GM23338 (cell line): ENCODE measurements around the gene BTBD18. TPM values are rescaled to one million over a fixed set of nuclear protein-coding genes. Genes with fewer than 3 reads are reported as not detected.

Source experiments
- ATAC-seq: fragments of 200-7000 bp; cut with Tn5 transposase; 3 replicates; pipeline ENCODE4 v1.9.1; 2020
- DNase-seq: peaks from one replicate; pipeline ENCODE4 v3.0.0-alpha.2; 2015; ENCODE audit warnings: low spot score
- H2AFZ ChIP-seq: fragments of 200-600 bp; sonication (generic); 2 replicates; pipeline ENCODE4 v1.8.0; 2016; ENCODE audit warnings: antibody characterized with exemption, mild to moderate bottlenecking, moderate library complexity
- H3F3A ChIP-seq: fragments of 200-600 bp; sonication (generic); replicated peaks from 2 replicates; pipeline ENCODE4 v1.8.0; 2017; ENCODE audit warnings: antibody characterized with exemption, mixed run types, low read depth
- H3K27ac ChIP-seq: fragments of 200-600 bp; sonication (generic); 2 replicates; pipeline ENCODE4 v1.6.1; 2016; ENCODE audit warnings: low read depth
- H3K27me3 ChIP-seq: fragments of 200-600 bp; sonication (generic); 2 replicates; pipeline ENCODE4 v1.8.0; 2016; ENCODE audit warnings: mild to moderate bottlenecking, mixed run types, moderate library complexity; ENCODE audit not compliant: insufficient read depth
- H3K36me3 ChIP-seq: fragments of 200-600 bp; sonication (generic); 2 replicates; pipeline ENCODE4 v1.8.0; 2016; ENCODE audit warnings: mild to moderate bottlenecking; ENCODE audit not compliant: insufficient read depth
- H3K4me1 ChIP-seq: fragments of 200-600 bp; sonication (generic); 2 replicates; pipeline ENCODE4 v1.8.0; 2016; ENCODE audit warnings: mild to moderate bottlenecking, moderate library complexity; ENCODE audit not compliant: insufficient read depth
- H3K4me2 ChIP-seq: fragments of 200-600 bp; sonication (generic); 2 replicates; pipeline ENCODE4 v1.7.1; 2017; ENCODE audit warnings: mixed run types
- H3K4me3 ChIP-seq: fragments of 200-600 bp; sonication (generic); 2 replicates; pipeline ENCODE4 v1.6.1; 2016; ENCODE audit warnings: mixed run types
- H3K79me2 ChIP-seq: fragments of 200-600 bp; sonication (generic); replicated peaks from 2 replicates; pipeline ENCODE4 v1.8.0; 2017; ENCODE audit warnings: mild to moderate bottlenecking; ENCODE audit not compliant: insufficient read depth
- H3K9me2 ChIP-seq: fragments of 200-600 bp; sonication (generic); 2 replicates; pipeline ENCODE4 v1.8.0; 2017; ENCODE audit not compliant: insufficient read depth
- H4K20me1 ChIP-seq: fragments of 200-600 bp; sonication (generic); replicated peaks from 2 replicates; pipeline ENCODE4 v1.8.0; 2017; ENCODE audit warnings: mild to moderate bottlenecking; ENCODE audit not compliant: insufficient read depth
- H3K27ac Mint-ChIP-seq: 2 replicates; pipeline ENCODE4 v1.8.0; 2020; ENCODE audit warnings: inconsistent platforms, mild to moderate bottlenecking, moderate library complexity, mixed read lengths
- H3K27me3 Mint-ChIP-seq: 3 replicates; pipeline ENCODE4 v1.8.0; 2022; ENCODE audit warnings: low read depth, mild to moderate bottlenecking, moderate library complexity, mixed read lengths, inconsistent platforms; ENCODE audit not compliant: insufficient read depth, poor library complexity
- H3K36me3 Mint-ChIP-seq: 3 replicates; pipeline ENCODE4 v1.8.0; 2021; ENCODE audit warnings: low read depth, mild to moderate bottlenecking, inconsistent platforms, moderate library complexity, mixed read lengths
- H3K4me1 Mint-ChIP-seq: 3 replicates; pipeline ENCODE4 v1.8.0; 2020; ENCODE audit warnings: mild to moderate bottlenecking, inconsistent platforms, mixed read lengths
- H3K4me3 Mint-ChIP-seq: 3 replicates; pipeline ENCODE4 v1.8.0; 2021; ENCODE audit warnings: moderate library complexity, mild to moderate bottlenecking, inconsistent platforms, mixed read lengths
- H3K9me3 Mint-ChIP-seq: 3 replicates; pipeline ENCODE4 v1.8.0; 2020; ENCODE audit warnings: moderate library complexity, mild to moderate bottlenecking, inconsistent platforms, mixed read lengths
- CREB1 ChIP-seq: fragments of 250-450 bp; sonication (Bioruptor Pico); IDR thresholded peaks from 2 replicates; pipeline ENCODE4 v1.5.0; 2020; ENCODE audit warnings: low read depth, mild to moderate bottlenecking, moderate library complexity
- CTCF ChIP-seq, 2 experiments: fragments of 200-600 bp in 1 of 2; sonication (generic) in 1 of 2; conservative IDR thresholded peaks; 2 replicates each; pipeline versions ENCODE4 v1.5.1 to v1.6.1; 2016 to 2017; ENCODE audit warnings: antibody characterized with exemption in 2 of 2, low read depth in 2 of 2, mild to moderate bottlenecking in 2 of 2, moderate library complexity in 1 of 2
- ETS1 ChIP-seq: IDR thresholded peaks from 2 replicates; pipeline ENCODE4 v1.6.1; 2016; ENCODE audit warnings: antibody characterized with exemption
- EZH2 ChIP-seq: fragments of 200-600 bp; sonication (generic); IDR thresholded peaks from one replicate; pipeline ENCODE4 v1.8.0; 2017; ENCODE audit warnings: antibody characterized with exemption, mild to moderate bottlenecking, low read depth; ENCODE audit not compliant: unreplicated experiment
- EZH2phosphoT487 ChIP-seq: fragments of 200-600 bp; sonication (generic); IDR thresholded peaks from one replicate; pipeline ENCODE4 v1.8.1; 2018; ENCODE audit warnings: antibody characterized with exemption; ENCODE audit not compliant: unreplicated experiment
- JUNB ChIP-seq: IDR thresholded peaks from one replicate; pipeline ENCODE4 v1.6.1; 2016; ENCODE audit warnings: antibody characterized with exemption; ENCODE audit not compliant: unreplicated experiment
- NANOG ChIP-seq: IDR thresholded peaks from 2 replicates; pipeline ENCODE4 v1.6.1; 2016; ENCODE audit warnings: antibody characterized with exemption, borderline replicate concordance
- POLR2AphosphoS5 ChIP-seq: IDR thresholded peaks from 2 replicates; pipeline ENCODE4 v1.6.1; 2016; ENCODE audit warnings: antibody characterized with exemption, low read depth
- STAT1 ChIP-seq: IDR thresholded peaks from one replicate; pipeline ENCODE4 v1.6.1; 2016; ENCODE audit warnings: antibody characterized with exemption; ENCODE audit not compliant: unreplicated experiment
- ZNF114 ChIP-seq: fragments of 250-450 bp; sonication (Bioruptor Pico); IDR thresholded peaks from 2 replicates; pipeline ENCODE4 v1.5.0; 2020; ENCODE audit warnings: mild to moderate bottlenecking, moderate library complexity
- ZNF331 ChIP-seq: fragments of 250-450 bp; sonication (Bioruptor Pico); IDR thresholded peaks from 2 replicates; pipeline ENCODE4 v1.5.0; 2020; ENCODE audit warnings: low read depth, mild to moderate bottlenecking, moderate library complexity
- ZNF462 ChIP-seq: fragments of 250-450 bp; sonication (Bioruptor Pico); IDR thresholded peaks from 2 replicates; pipeline ENCODE4 v1.5.0; 2020; ENCODE audit warnings: mild to moderate bottlenecking, moderate library complexity
- polyA plus RNA-seq: library from polyadenylated mRNA; unstranded; fragments of >200 nt; fragmentation: Nextera tagmentation; extraction: Ambion mirVana; gene quantifications from 2 replicates; pipeline ENCODE4 v1.2.1, GENCODE V29; 2016
- total RNA-seq: library from RNA; depleted of rRNA; stranded (reverse); fragments of >200 nt; shearing (Covaris generic); gene quantifications from 2 replicates; pipeline ENCODE4 v1.2.3, GENCODE V29; 2014
- TF ChIP-seq, protein P1 (sequence below): IDR thresholded peaks from one replicate; pipeline ENCODE4 v1.6.1; 2018; ENCODE audit warnings: antibody characterized with exemption; ENCODE audit not compliant: unreplicated experiment

The BTBD18 gene
- total and polyA plus RNA-seq, 2 experiments from 2014 or later = 0.29 TPM; not detected in 1

- H3K79me2 ChIP-seq = peaks cover 56% of the 10 kb centered on the region
These were observed 41.7 kb downstream of the BTBD18 start for GRCh38 chr11:57709802-57710367.

More at GRCh38 chr11:57709802-57710367, 41.7 kb downstream of the BTBD18 start:
- Mint-ChIP-seq H3K4me1 (peaks cover 16% of the 10 kb centered on the region), H3K27me3 (peaks cover 6% of the 10 kb centered on the region), H3K36me3 (peaks cover 22% of the 10 kb centered on the region), H3K4me3 (no peak overlapping the region), H3K9me3 (peaks cover 3% of the 10 kb centered on the region; the same call in 1 of the 3 replicates), H3K27ac (no peak overlapping the region)
- 0 out of 2 replicates have a peak, but pooled peaks cover under 1% of the 10 kb centered on the region for H3K36me3 ChIP-seq
- no peak overlapping the region for H3K27ac ChIP-seq
- H3K4me1 ChIP-seq = peaks cover 8% of the 10 kb centered on the region; the same call in 1 of the 2 replicates
- TF ChIP-seq NANOG (no peak), EZH2phosphoT487 (no peak), STAT1 (no peak), CREB1 (CRISPR knock-in tag) (no peak), ZNF462 (CRISPR knock-in tag) (no peak), ZNF114 (no peak), EZH2 (no peak), ZNF331 (CRISPR knock-in tag) (no peak), ETS1 (no peak), JUNB (no peak), CTCF (conservative IDR thresholded peaks at IDR 0.05; ENCODE audit: low read depth in 2 of 2) (no peak), POLR2AphosphoS5 (no peak)
- TF ChIP-seq, protein P1, sequence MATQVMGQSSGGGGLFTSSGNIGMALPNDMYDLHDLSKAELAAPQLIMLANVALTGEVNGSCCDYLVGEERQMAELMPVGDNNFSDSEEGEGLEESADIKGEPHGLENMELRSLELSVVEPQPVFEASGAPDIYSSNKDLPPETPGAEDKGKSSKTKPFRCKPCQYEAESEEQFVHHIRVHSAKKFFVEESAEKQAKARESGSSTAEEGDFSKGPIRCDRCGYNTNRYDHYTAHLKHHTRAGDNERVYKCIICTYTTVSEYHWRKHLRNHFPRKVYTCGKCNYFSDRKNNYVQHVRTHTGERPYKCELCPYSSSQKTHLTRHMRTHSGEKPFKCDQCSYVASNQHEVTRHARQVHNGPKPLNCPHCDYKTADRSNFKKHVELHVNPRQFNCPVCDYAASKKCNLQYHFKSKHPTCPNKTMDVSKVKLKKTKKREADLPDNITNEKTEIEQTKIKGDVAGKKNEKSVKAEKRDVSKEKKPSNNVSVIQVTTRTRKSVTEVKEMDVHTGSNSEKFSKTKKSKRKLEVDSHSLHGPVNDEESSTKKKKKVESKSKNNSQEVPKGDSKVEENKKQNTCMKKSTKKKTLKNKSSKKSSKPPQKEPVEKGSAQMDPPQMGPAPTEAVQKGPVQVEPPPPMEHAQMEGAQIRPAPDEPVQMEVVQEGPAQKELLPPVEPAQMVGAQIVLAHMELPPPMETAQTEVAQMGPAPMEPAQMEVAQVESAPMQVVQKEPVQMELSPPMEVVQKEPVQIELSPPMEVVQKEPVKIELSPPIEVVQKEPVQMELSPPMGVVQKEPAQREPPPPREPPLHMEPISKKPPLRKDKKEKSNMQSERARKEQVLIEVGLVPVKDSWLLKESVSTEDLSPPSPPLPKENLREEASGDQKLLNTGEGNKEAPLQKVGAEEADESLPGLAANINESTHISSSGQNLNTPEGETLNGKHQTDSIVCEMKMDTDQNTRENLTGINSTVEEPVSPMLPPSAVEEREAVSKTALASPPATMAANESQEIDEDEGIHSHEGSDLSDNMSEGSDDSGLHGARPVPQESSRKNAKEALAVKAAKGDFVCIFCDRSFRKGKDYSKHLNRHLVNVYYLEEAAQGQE = no peak
- H3K4me3 ChIP-seq = no peak overlapping the region
- peaks cover 15% of the 10 kb centered on the region for H4K20me1 ChIP-seq
- H3K9me2 ChIP-seq = no peaks in the 10 kb centered on the region
- DNase-seq (no peak), ATAC-seq (no peak)
- H3F3A ChIP-seq = peaks cover 4% of the 10 kb centered on the region; the same call in 1 of the 2 replicates
- H3K27me3 ChIP-seq = no peaks in the 10 kb centered on the region
- no peak overlapping the region for H3K4me2 ChIP-seq
- no peak overlapping the region for H2AFZ ChIP-seq
